Globus pallidus (tissue), 1 donor: ENCODE results near the gene SPPL3.

ENCODE experiments used
- DNase-seq: peaks from one replicate; pipeline ENCODE4 v3.0.0-alpha.2; 2015; ENCODE audit warnings: low spot score

The SPPL3 gene

DNA sequence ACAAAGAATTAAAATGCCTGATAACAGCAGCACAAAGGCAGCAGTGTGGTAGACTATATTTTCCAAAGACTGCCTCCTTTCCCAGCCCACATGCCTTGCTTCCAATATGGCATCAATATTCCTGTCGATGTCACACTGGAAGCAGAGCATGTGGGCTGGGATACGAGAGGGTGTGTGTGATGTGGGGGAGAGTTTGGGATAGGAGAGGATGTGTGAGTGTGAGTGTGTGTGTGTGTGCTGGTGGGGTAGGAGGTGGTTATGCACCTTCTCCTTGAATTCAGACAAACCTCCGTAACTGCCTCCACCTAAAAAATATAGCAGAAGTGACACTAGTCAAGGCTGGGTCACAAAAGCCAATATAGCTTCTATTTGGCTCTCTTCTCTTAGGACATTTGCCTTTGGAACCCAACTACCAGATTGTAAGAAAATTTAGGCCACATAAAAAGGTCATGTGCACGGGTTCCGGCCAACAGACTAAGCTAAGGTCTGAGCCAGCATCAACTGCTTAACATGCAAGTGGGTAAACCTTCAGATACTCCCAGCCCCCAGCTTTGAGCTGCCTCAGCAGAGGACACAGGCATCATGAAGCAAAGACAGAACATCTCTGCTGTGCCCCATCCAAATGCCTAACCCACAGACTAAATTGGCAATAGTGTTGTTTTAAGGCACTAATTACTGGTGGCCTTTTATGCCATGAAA is 29.5 kb downstream of the SPPL3 start:
- peak; percentile 38 for DNase-seq

GRCh38 chr12:120873226-120873625 is 30.9 kb downstream of the SPPL3 start:
- DNase-seq: no peak

- DNase-seq: no peak
Measured at GRCh38 chr12:120872487-120872886, 31.7 kb downstream of the SPPL3 start.

DNA sequence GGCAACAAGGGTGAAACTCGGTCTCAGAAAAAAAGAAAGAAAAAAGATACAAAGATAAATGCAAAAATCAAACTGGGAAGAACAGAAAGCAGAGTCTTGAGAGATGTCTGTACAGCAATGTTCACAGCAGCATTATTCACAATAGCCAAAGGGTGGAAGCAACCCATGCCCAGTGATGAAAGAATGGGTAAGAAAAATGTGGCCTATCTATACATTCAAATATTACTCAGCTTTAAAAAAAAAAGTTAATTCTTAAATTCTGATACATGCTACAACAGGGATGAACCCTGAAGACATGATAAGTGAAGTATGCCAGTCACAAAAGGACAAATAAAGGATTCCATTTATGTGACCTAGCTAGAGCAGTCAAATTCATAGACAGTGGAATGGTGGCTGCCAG is 33.7 kb downstream of the SPPL3 start:
- DNase-seq: no peak

GRCh38 chr12:120869376-120869775 is 34.8 kb downstream of the SPPL3 start:
- DNase-seq: no peak

DNA sequence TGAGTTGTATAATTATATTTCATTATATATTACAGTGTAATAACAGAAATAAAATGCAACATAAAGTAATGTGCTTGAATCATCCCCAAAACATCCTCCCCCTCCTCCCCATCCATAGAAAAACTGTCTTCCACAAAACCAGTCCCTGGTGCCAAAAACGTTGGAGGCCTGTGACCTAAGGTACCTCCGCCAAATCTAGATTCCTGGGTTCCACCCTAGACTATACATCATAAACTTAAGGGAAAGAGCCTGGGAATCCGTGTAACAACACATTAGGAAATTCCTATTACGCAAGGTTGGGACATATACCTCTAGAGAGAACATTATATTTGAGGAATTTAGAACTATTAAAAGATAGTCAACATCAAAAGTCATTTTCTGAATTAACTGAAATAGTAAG is 38.0 kb downstream of the SPPL3 start:
- DNase-seq: no peak

- DNase-seq: no peak
Measured at GRCh38 chr12:120865098-120865497, 39.1 kb downstream of the SPPL3 start.

- no peak for DNase-seq
Measured at GRCh38 chr12:120862664-120863063, 41.5 kb downstream of the SPPL3 start.

- DNase-seq: no peak
Measured at GRCh38 chr12:120861074-120861795, 42.9 kb downstream of the SPPL3 start.

DNA sequence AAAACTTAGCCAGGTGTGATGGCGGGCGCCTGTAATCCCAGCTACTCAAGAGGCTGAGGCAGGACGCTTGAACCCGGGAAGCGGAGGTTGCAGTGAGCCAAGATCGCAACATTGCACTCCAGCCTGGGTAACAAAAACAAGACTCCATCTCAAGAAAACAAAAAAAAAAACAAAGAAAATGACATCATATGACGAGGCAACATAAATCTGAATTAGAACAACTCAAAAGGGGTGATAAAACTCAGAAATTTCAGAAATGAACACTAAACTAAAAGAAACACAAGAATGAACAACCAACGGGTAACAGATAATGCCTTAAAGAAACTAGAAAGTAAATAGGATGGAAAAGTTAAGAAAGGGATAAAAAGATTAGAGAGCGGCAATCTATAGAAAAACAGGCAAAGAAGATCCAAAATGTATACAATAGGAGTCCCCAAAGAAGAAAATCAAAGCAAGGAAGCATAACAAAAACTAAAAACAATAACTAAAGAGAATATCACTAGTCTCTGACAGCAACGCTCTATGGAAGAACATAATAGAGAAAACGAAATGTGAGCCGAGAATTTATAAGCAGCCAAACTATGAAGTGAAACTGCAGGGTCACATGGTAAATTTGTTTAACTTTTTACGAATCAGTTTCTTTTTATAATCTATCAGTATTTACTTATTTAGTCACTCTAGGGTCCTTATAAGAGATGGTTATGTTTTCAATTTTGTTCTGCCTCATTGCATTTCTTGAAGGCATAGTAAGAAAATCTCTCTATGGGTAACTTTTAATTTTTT is 45.7 kb downstream of the SPPL3 start:
- DNase-seq: no peak

GRCh38 chr12:120856980-120857379 is 47.2 kb downstream of the SPPL3 start:
- DNase-seq: no peak

DNA sequence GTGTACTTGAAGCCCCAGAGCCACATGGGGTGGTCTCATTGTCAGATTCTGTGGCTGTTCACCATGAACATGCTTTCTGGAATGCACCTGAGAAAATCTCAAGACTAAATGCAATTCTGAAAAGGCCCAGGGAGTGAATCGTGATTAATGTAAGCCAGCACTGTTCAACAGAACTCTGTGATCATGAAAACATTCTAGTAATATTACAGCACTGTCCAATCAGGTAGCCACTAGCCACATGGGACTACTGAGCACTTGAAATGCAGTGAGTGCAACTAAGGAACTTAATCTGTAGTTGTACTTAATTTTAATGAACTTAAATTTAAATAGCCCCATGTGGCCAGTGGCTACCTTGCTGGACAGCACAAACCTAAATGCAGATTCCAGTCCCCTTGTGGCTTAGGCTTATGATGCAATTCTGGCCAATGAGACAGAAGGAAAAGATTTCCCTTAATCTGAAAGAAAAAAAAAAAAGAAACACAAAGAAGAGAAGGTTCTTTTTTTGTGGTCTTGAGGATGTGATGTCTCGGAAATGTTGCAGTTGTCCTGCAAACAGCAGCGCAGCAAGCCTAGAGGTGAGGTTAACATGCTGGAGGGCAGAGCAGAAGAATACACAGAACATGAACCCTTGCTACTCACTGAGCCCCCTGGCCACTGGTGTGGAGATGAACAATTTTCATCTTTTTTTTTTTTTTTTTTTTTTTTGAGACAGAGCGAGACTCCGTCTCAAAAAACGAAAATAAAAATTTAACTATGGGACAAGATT is 48.2 kb downstream of the SPPL3 start:
- no peak for DNase-seq

DNA sequence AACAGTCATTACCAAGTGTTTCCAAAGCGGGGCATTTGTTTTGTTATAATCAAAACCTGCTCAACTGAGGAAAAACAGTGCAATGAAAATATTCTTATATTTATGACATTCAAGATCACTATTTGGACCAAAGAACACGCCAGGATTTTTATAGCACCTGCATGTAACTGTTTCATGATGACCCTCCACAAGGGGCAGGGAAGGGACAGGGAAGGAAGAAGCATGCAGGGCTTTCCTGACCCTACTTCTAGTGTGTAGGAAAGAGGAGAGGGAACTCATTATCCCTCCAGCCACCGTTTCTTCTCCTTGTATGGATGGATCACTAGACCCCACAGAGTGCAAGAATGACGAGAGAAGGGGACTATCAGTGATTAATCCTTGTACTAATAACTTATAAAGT is 49.4 kb downstream of the SPPL3 start:
- DNase-seq: no peak

GRCh38 chr12:120853188-120853587 is 51.0 kb downstream of the SPPL3 start:
- DNase-seq: no peak

GRCh38 chr12:120851944-120852343 is 52.2 kb downstream of the SPPL3 start:
- DNase-seq: no peak

GRCh38 chr12:120851444-120851843 is 52.7 kb downstream of the SPPL3 start:
- DNase-seq: no peak

- no peak for DNase-seq
Measured at GRCh38 chr12:120849765-120850164, 54.4 kb downstream of the SPPL3 start.

DNA sequence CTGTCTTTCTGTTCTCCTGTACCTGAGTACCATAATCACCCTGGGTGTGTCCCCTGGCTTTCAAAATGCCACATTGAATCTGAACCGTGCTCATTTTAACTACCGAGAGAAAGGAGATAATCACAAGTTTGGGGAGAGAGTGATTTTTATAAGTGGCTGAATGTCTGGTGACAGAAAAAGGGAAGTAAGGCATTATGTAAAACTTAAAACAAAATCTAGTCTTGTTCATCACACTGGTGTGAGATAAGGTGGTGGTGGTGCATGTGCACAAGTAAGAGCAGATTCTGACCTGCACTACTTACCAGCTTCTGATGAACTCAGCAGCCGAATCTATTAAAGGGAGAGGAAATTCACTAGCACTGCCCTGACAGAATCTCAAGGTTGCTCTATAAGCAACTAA is 56.3 kb downstream of the SPPL3 start:
- DNase-seq: no peak

GRCh38 chr12:120847392-120847791 is 56.8 kb downstream of the SPPL3 start:
- DNase-seq: no peak

DNA sequence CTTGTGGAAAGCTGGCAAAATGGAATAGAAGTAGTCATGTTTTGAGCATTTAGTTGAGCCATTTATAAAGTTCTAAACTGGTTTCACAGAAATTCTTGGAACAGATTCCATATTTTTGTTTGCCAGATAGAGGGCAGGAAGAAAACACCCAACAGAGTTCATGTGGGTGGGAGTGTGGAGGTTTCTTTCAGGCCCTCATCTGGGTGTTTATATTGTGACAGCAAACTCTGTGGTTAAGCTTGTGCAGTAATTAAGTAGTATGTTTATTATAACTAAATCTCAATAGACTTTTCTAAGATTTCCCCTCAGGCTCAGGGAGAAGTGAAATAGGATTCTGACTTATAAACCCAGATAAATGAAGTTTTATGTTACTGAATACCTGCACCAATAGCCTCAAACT is 57.4 kb downstream of the SPPL3 start:
- DNase-seq: no peak

GRCh38 chr12:120845696-120846095 is 58.5 kb downstream of the SPPL3 start:
- no peak for DNase-seq

- peak; percentile 50 for DNase-seq
Measured at GRCh38 chr12:120844768-120845449, 59.2 kb downstream of the SPPL3 start.
